NCI-H2196 treated with DMSO at 0.1 percent for 48 hours (cell line): ENCODE results near the gene TBC1D22A.

Source experiments
- DNase-seq: peaks from one replicate; lab custom pipeline; 2025; ENCODE audit not compliant: unreplicated experiment; lab: John Stamatoyannopoulos, UW

TBC1D22A gene

DNA sequence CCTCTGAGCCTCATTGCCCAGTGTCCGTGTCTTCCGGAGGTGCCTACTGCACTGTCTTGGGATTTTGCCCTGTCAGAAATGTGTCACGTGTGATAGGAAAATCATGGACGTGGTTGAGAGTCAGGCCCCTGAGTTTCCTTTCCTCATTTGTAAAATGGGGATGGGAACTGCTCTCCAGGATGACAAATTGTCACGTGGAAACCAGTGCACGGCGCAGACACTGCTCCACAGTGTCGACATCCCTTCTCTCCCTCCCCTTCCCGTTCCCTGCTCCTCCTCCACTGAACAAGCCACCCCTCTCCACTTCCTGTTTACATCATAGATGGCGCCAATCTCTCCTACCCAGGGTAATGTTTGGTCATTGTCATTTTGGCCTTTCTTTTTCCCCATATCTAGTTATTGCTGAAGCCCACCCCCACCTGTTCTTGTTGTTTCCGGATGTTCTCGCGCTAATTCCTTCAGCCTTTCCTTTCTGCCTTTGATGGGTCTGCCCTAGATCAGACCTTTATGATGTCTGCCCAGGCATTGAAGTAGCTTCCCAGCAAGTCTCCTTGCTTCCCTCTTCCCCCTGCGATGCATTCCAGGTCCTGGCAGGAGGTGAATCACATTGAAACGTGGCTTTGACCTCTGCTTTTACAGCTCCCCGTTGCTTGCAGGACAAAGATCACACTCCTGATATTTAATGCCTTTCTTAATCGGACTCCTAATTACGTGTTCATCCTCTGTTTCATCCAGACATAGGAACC, 91.8 kb downstream of the TBC1D22A start:
- no peak for DNase-seq

DNA sequence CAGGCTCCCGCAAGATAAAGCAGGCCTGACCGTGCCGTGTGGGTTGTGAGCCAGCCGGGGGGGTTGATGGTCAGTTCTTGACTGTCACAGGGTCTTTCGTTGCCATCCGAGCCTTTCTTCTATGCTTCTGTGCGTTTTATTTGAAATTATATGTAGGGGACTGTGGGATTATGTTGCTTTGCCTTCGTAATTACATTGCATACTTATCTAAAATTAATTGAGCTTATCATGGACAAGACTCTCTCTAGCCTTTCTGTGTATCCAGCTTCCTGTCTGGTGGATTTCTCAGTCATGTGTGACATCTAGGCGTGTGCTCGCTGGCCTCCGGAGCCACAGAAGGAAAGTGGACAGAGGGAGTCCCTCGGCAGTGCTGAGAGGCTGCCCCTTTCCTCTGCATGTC, 93.2 kb downstream of the TBC1D22A start:
- no peak for DNase-seq

DNA sequence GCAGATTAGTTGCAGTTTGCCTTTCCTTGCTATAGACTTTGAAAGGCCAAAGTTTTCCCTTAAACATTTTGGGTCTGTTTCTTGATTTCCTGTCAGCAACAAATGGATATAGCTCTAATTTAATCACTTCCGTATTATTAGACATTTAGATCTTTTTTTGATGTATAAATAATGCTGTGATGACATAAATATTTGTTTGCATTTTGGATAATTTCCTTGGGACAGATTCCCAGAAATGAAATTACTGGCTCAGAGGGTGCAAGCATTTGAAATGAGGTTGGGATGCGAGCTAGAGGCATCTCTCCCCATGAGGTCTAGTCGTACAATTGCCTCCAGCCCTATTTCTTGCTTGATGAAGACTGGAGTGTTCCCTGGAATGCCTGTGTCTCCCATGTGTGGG, 94.2 kb downstream of the TBC1D22A start:
- DNase-seq = no peak

- no peak for DNase-seq
Measured at GRCh38 chr22:46857142-46857884, 94.9 kb downstream of the TBC1D22A start.

DNA sequence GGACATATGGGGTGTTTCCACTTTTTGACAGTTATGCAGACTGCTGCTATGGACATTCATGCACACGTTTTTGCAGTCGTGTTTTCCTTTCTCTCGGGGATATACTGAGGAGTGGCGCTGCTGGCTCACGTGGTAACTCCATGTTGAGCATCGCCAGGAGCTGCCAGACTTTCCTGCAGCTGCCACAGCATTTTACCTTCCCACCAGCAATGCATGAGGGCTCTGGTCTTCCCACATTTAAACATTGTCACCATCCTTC, 95.4 kb downstream of the TBC1D22A start:
- DNase-seq = no peak

DNA sequence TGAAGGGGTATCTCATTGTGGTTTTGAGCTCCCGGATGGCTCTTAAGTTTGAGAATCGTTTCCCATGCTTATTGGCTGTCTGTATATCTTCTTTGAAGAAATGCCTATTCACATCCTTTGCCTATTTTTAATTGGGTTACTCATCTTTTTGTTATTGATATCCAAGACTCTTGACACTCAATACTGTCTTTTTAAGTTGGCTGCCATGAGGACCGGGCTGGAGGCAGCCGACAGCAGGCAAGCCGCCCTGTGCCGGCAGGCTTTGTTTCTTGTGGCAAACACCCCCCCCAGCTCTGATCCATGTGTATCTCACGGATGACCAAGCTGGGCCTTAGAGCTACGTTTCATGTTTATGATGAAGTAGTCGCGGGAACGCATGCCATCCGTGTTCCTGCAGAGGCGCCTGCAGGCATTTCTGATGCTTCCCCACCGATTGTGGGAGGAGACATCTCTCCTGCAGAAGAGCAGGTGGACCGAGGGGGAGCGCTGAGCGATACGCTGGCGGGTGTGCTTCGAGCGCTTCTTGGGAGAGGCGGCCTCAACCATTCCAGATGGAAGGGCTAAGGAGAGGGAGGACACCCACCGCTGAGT, 95.8 kb downstream of the TBC1D22A start:
- DNase-seq = no peak

GRCh38 chr22:46860562-46860961, 98.1 kb downstream of the TBC1D22A start:
- no peak for DNase-seq

DNA sequence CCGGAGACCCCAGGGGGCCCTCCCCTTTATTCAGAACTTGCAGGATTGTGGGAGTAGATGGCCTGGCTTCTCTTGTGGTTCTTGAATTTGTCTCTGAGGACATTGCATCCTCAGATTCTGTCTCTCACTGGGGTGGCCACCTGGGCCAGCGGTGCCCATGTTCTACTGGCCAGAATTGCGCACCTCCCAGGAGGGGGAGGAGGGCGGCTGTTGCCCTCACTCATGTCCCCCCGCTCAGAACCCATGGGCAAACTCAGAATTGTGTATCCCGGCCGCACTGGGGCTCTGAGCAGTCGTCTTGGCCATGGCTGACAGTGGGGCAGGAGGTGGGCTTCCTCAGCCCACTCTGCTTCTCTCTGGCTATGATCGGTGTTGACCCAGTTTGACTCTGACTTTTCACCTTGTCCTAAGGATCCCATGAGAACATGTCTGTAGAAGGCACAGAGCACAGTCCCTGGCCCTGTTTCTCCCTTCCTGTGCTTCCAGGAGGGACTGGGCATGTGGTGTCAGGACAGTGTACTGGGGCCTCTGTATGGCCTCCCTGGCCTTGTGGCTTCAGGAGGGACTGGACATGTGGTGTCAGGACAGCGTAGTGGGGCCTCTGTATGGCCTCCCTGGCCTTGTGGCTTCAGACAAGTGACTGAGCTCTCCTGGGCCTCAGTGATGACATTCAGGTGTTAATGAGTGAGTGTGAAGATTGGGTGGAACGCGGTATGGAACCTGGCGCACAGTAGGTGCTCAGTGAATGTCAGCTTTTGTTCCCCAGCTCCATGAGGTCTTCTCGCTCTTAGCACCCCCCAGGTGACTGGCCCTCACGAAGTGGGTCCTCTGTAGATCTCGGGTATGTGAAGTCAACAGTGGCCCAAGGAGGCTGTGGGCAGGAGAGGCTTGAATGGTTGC, 99.3 kb downstream of the TBC1D22A start:
- DNase-seq = no peak

DNA sequence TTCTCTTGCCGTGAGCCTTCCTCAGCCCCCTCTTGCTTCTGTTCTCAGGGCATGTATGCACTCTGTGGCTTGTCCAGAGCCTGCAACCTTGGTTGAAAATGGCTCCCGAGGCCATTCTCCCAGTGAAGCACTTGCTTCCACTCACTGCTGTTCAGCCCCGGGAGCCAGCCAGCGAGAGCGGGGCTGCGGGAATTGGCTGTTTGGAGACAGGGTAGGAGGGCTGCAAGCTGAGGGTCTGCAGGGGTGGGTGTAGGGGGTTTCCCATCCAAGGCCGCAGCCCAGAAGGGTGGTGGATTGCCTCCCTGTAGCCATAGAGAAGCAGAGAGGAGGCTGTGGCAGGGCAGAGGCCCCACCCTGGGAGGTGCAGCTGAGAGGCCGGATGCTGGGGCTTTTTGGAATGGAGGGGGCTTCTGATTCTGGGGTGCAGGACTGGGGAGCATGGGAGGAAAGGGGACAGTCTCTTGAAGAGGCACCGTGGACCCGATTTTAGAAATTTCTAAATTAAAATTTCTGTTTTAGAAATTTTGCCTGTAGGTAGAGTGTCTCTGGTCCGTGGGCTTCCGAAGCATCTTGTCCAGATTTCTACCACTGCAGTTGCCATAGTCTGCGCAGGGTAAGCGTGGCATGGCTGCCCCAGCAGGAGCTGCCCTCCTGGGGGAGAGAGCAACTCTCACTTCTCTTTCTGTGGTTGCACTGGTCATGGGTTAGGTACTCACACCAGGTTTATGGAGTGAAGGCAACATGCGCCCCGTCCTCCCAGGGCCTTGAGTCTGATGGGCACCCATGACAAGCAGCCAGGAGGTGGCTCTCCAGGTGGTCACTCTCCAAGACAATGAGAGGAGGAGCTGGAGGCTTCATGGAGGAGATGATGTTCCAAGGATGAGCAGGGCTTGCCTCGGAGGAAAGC, 100.2 kb downstream of the TBC1D22A start:
- DNase-seq = no peak

DNA sequence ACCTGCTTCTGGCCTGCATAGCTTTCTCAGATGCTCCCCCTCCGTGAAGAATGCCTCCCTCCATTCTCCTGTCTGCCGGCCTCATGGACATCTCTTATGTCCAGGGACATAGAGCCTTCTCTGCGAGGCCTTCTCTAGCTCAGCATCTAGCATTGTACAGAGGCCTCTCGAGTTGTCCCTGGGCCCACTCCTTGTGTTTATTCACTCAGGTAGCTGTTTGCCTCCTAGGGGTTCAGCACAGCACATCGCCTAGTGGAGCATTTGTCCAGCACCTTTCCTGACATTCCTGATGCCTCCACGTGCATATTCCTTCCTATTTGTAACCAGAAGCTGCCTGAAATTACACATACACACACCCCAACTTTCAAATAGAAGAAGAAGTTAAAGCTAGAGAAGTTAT, 101.3 kb downstream of the TBC1D22A start:
- no peak for DNase-seq

DNA sequence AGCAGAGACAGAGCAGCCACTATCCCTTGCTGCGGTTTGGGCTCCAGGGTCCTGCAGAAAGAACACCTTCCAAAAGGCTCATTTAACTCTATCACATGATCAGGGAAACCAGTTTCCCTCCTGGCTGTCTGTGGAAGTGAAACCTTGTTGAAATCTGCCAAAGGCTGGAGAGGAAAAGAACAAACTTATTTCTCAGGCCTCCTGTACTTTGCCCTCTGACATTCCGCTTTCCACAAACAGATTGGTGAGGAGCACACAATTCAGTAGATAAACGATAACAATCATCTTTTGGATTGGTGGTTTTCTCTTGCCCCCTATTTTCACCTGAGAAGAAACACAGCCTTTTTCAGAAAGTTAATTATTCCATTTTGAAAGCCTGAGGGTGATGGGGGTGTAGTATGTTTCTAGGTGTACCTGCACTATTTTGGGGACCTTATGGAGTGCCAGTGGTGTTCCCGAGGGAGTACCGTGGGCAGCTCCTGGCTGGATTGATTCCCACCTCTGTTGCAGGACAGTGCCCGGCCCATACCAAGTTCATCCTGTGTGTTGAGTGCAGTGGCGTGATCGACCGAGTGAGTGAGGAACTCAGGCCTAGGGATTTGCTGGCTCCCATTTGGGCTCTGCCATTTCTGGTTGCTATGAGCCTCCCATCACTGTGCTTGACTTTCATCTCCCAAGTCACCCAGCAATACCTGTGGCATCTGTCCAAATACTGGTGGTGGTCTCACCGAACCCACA, 102.0 kb downstream of the TBC1D22A start:
- no peak for DNase-seq

GRCh38 chr22:46865052-46865434, 102.6 kb downstream of the TBC1D22A start:
- DNase-seq = no peak

DNA sequence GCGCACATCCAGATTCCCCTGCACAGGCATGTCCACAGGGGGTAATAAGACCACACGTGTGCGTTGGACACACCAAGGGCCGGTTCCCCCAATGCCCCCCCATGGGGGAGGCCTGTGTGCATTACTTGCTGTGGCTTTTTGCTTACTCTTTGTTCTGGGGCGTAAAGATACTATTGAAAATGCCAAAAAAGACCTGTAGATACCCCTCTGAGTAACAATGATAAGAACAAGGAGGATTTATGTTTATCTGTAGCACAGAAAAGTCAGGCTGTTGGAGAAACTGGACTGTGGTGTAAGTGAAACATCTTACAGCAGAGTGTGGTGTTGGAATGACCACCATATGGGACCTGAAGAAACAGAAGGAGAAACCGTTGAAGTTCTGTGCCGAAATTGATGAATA, 103.2 kb downstream of the TBC1D22A start:
- DNase-seq = no peak

DNA sequence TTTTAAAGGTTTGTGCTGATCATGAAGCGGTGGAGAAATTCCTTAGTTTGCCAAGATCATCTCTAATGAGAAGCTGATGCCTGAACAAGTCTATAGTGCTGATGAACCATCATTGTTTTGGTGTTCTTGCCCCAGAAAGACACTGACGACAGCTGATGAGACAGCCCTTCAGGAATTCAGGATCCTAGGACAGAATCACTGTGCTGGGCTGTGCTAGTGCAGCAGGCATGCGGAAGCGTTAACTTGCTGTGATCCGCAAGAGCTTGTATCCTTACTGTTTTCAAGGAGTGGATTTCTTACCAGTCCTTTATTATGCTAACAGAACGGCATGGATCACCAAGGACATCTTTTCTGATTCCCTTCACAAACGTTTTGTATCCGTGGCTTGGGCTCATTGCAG, 104.1 kb downstream of the TBC1D22A start:
- no peak for DNase-seq

- DNase-seq = no peak
Measured at GRCh38 chr22:46867106-46867505, 104.7 kb downstream of the TBC1D22A start.

- DNase-seq = no peak
Measured at GRCh38 chr22:46869329-46869728, 106.9 kb downstream of the TBC1D22A start.

DNA sequence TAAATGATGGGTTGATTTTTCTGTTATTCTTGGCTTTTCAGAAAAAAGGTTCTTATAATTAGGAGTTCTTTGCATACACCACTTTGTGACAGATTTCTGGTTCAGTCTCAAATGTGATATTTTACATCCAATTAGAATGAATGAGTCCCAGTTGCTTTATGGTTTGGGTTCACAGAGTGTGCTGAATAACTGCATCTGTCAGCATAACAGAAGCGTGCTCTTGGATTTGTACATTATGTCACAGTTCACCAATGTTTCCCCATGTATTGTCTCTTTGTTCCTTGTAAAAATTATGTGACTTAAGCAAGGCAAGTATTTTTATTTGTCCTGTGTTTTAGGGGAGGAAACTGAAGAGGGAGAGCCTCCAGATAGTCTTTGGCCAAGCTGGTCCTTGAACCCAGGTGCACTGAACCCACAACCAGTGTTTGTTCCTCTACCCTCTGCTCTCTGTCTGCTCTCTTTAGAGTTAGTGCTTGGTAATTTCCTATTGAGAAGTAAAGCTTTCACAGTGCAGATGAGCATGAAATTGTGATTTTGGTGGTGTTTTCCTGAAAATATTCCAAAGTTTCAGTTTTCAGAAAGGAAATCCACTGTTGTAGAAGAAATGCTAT, 107.5 kb downstream of the TBC1D22A start:
- no peak for DNase-seq

DNA sequence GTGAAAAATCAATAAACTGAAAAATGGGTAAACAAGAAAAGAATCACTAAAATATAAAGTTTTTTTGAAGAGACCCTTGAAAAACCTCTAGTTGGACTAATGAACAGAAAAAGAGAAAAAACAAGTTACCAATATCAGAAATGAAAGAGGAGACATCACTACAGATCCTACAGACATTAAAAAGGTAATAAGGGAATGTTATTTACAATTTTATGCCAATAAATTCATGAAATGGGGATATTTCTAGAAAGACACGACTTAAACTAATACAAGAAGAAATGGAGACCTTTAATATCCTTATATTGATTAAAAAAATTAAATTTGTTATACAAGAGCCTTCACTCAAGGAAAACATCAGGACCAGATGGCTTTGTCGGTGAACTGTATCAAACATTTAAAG, 109.4 kb downstream of the TBC1D22A start:
- DNase-seq = no peak

GRCh38 chr22:46875089-46875488, 112.6 kb downstream of the TBC1D22A start:
- DNase-seq = no peak
